Osteocyte (in vitro differentiated cells): ENCODE results near the gene SLC22A25. TPM values are rescaled to one million over a fixed set of nuclear protein-coding genes. Genes with fewer than 3 reads are reported as not detected.
"Not testable (repeated sequence)": the region's sequence is repeated elsewhere in the genome, so short reads cannot be mapped to it uniquely, and the experiment has no call there.

Source experiments
- DNase-seq: peaks from one replicate; pipeline ENCODE4 v3.0.0; 2021; ENCODE audit warnings: mixed read lengths; ENCODE audit not compliant: unreplicated experiment; ENCODE audit errors: extremely low spot score
- H3K27ac Mint-ChIP-seq: one replicate; pipeline ENCODE4 v1.8.0; 2021; ENCODE audit warnings: mild to moderate bottlenecking, mixed read lengths; ENCODE audit not compliant: unreplicated experiment
- H3K27me3 Mint-ChIP-seq: one replicate; pipeline ENCODE4 v1.8.0; 2021; ENCODE audit warnings: mixed read lengths; ENCODE audit not compliant: unreplicated experiment
- H3K36me3 Mint-ChIP-seq: one replicate; pipeline ENCODE4 v1.8.0; 2021; ENCODE audit warnings: mixed read lengths; ENCODE audit not compliant: unreplicated experiment
- H3K4me1 Mint-ChIP-seq: one replicate; pipeline ENCODE4 v1.8.0; 2021; ENCODE audit warnings: mixed read lengths; ENCODE audit not compliant: unreplicated experiment
- H3K4me3 Mint-ChIP-seq: one replicate; pipeline ENCODE4 v1.8.0; 2021; ENCODE audit warnings: mild to moderate bottlenecking, moderate library complexity, mixed read lengths; ENCODE audit not compliant: unreplicated experiment
- H3K9me3 Mint-ChIP-seq: one replicate; pipeline ENCODE4 v1.8.0; 2021; ENCODE audit warnings: mixed read lengths; ENCODE audit not compliant: unreplicated experiment
- CTCF ChIP-seq: fragments of 200-600 bp; sonication (generic); IDR thresholded peaks from 2 replicates; pipeline ENCODE4 v1.5.0; 2021; ENCODE audit warnings: antibody characterized with exemption, mild to moderate bottlenecking, moderate library complexity
- total RNA-seq: library from RNA; stranded (reverse); gene quantifications from 2 replicates; pipeline ENCODE4 v1.2.1, GENCODE V29; 2021

Gene SLC22A25
- total RNA-seq, 1 donor from 2014 or later: not detected

GRCh38 chr11:63250162-63251050 lies 7.0 kb upstream of the SLC22A25 start:
- TF ChIP-seq CTCF: no peak
- Mint-ChIP-seq H3K9me3 (no peaks in the 10 kb centered on the region), H3K4me3 (no peak overlapping the region), H3K36me3 (no peaks in the 10 kb centered on the region), H3K27ac (no peak overlapping the region), H3K27me3 (no peaks in the 10 kb centered on the region), H3K4me1 (no peaks in the 10 kb centered on the region)
- no peak for DNase-seq

GRCh38 chr11:63248966-63249365 lies 5.6 kb upstream of the SLC22A25 start:
- no peaks in the 10 kb centered on the region for H3K4me1 Mint-ChIP-seq
- no peak for TF ChIP-seq CTCF
- H3K36me3 Mint-ChIP-seq: no peaks in the 10 kb centered on the region
- H3K27ac Mint-ChIP-seq: no peak overlapping the region
- H3K4me3 Mint-ChIP-seq: no peak overlapping the region
- H3K27me3 Mint-ChIP-seq: no peaks in the 10 kb centered on the region
- DNase-seq: no peak
- no peaks in the 10 kb centered on the region for H3K9me3 Mint-ChIP-seq

- not testable (repeated sequence) for H3K27me3 Mint-ChIP-seq, H3K27ac Mint-ChIP-seq, DNase-seq, H3K4me1 Mint-ChIP-seq, H3K4me3 Mint-ChIP-seq, H3K36me3 Mint-ChIP-seq, H3K9me3 Mint-ChIP-seq
Measured at GRCh38 chr11:63247237-63248002, 4.0 kb upstream of the SLC22A25 start.

GRCh38 chr11:63246045-63246444 lies 2.6 kb upstream of the SLC22A25 start:
- H3K27me3 Mint-ChIP-seq: no peaks in the 10 kb centered on the region
- H3K27ac Mint-ChIP-seq: no peak overlapping the region
- no peaks in the 10 kb centered on the region for H3K9me3 Mint-ChIP-seq
- TF ChIP-seq CTCF: no peak
- no peak overlapping the region for H3K4me3 Mint-ChIP-seq
- no peaks in the 10 kb centered on the region for H3K4me1 Mint-ChIP-seq
- no peaks in the 10 kb centered on the region for H3K36me3 Mint-ChIP-seq
- no peak for DNase-seq

GRCh38 chr11:63244862-63245261 lies 1.5 kb upstream of the SLC22A25 start:
- H3K27me3 Mint-ChIP-seq: no peaks in the 10 kb centered on the region
- H3K4me3 Mint-ChIP-seq: no peak overlapping the region
- H3K27ac Mint-ChIP-seq: no peak overlapping the region
- no peaks in the 10 kb centered on the region for H3K36me3 Mint-ChIP-seq
- H3K9me3 Mint-ChIP-seq: no peaks in the 10 kb centered on the region
- TF ChIP-seq CTCF: no peak
- no peak for DNase-seq
- no peaks in the 10 kb centered on the region for H3K4me1 Mint-ChIP-seq
